Islet precursor cell (in vitro differentiated cells): ENCODE data around the gene AMIGO3.
"Not testable (repeated sequence)": the region's sequence is repeated elsewhere in the genome, so short reads cannot be mapped to it uniquely, and the experiment has no call there.

Experiments
- DNase-seq: peaks from one replicate; pipeline ENCODE4 v3.0.0-alpha.2; 2018

Gene AMIGO3

DNA sequence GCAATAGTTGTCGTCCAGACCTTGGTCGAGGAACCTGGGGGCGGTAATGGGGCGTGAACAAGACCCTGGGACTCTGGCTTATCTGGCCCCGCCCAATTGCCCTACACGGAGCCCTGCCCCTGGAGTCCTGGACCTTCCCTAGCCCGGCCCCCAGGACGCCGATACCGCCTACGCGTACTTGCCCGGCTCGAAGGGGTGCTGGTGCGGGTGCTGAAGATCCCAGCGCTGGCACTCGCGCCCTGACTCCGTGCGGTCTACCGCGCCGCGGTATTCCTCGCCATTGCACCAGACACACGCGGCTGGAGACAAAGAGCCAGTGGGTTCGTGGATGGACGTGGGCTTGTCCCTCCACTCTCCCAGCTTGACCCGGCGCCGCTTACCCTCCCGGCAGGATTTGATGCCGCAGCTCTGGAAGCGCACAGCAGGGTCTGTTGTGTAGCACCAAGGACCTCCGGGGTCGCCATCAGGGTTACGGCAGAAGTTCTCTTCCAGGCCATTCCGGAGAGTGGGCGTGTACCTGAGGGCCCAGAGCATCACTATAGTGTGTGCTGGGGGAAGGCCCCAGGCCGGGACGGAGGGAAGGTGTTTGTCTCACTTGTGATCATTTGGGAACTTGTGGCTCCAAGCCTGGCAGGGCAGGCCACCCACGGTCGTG is 32.6 kb downstream of the AMIGO3 start:
- peak; percentile 96 for DNase-seq

DNA sequence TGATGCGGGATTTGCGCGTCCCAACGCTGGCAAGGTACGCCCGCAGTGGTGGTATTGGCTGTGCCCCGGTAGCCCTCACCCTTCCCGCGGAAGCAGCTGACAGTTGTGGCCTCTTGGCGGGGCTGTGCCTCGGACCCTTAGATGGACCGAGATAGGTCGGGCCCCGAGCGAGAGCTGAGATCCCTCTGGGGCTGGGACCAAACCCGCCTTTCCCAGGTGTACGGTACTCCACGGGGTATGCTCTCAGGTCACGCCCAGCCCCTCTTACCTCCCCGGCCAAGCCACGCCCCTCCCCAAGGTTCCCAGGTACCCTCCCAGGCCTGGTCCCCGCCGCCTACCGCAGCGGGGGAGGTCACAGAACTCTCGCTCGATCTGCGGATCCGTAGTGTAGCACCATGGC is 33.1 kb downstream of the AMIGO3 start:
- peak; percentile 90 for DNase-seq

GRCh38 chr3:49685846-49686245 is 33.6 kb downstream of the AMIGO3 start:
- not testable (repeated sequence) for DNase-seq

DNA sequence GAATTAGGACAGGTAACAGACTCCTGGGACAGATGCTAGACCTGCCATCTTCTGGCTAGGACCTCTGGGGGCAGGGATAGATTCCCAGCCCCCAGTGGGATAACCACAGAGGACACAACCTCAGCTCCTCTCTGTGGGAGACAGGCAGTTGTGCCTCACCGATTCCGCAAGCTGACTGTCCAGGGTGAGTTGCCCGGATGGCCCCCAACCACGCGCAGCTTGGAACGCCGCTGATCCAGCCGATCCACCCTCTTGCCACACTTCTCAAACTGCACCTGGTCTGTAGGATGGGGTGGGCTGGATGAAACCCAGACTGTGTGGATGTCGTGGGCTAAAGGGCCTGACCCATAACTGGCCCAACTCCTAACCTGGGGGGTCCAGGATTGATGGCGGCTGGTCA is 34.4 kb downstream of the AMIGO3 start:
- not testable (repeated sequence) for DNase-seq

GRCh38 chr3:49684453-49684852 is 35.0 kb downstream of the AMIGO3 start:
- DNase-seq = not testable (repeated sequence)

GRCh38 chr3:49683162-49683561 is 36.3 kb downstream of the AMIGO3 start:
- DNase-seq = no peak

DNA sequence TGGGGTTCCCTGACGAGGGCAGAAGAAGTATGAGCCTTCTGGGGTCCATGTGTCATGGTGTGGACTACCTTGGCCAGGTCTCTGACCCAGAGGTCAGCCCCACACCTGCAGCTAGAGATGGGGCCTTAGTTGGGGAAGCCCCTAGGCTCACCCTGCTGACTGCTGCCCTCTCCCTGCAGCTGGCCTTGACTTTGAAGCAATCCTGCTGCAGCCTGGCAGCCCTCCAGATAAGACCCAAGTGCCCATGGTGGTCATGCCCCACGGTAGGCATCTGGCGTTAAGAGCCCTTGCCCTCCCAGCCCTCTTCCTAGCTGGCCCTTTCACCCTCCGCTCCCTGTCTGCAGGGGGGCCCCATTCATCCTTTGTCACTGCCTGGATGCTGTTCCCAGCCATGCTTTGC is 37.9 kb downstream of the AMIGO3 start:
- no peak for DNase-seq

- DNase-seq = no peak
Measured at GRCh38 chr3:49681232-49681522, 38.3 kb downstream of the AMIGO3 start.

GRCh38 chr3:49680493-49681231 is 38.8 kb downstream of the AMIGO3 start:
- DNase-seq = no peak

GRCh38 chr3:49675912-49676311 is 43.6 kb downstream of the AMIGO3 start:
- DNase-seq = no peak

GRCh38 chr3:49674497-49674983 is 44.9 kb downstream of the AMIGO3 start:
- DNase-seq = no peak

DNA sequence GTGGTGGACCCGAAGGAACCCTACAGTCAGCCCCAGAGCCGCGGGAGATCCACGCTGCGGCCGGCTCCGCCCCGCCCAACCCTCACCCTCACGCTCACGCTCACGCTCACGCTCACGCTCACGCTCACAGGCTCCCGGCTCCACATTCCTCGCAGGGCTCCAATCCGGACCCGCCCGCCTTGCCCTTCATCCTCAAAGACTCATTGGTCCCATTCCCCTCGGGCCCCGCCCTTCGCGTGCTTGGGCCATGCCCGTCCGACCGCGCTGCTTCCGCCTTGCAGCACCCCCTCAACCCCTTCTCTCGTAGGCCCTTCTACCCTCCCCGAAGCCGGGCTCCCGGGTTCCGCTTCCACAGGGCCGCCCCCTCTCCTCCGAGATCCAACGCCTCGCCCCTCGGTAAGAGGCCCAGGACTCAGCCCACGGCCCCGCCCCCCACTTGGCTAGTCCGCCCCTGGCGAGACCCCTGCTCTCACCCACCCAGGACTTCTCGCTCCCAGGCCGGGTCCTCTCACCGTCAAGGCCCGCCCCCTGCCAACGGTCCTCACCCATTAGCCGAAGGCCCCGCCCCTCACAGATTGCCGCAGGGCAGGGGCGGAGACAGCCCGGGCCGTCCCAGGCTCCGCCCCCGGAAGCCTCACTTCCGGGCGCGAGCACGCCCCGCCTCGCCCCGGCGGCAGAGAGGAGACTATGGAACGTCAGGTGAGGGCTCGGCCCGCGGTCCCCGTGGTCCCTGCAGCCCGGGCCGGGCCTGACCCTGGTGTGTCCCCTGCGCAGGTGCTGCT is 45.6 kb downstream of the AMIGO3 start, which contains the start of gene APEH:
Gene APEH (plus strand): TSS at position 637 of the 782 bp plus-strand sequence. CDS start 51 bp downstream, at position 688.
- peak; percentile 99 for DNase-seq

DNA sequence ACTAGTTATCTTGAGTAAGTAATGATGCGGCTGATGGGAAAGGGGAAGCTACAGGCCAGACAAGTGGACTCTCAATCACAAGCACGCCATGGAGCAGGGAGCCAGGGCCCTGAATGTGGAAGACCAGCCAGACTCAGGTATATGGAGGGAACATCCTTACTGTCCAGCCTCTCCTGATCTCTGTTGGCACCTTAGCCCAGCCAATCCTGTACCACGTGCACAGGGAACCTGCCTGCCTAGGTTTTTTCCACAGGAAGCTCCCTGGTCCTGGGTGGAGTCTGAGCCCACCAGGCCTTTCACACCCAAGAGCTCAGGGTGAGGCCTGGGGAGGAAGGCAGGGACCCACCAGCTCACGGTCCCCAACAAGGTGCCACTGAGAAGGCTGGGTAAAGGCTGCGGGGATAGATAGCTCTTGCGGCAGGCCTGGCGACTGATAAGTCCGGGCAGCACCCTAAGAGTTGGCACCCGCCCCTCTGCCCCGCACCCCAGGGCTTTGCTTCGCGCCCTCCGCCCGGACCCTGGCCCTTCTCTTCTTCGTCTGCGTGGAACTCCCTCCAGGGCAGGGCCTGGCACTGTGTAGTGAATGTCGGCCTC is 46.3 kb downstream of the AMIGO3 start:
- no peak for DNase-seq

- DNase-seq = peak; percentile 87
Measured at GRCh38 chr3:49671291-49672288, 47.9 kb downstream of the AMIGO3 start.

- no peak for DNase-seq
Measured at GRCh38 chr3:49670940-49671290, 48.6 kb downstream of the AMIGO3 start.

DNA sequence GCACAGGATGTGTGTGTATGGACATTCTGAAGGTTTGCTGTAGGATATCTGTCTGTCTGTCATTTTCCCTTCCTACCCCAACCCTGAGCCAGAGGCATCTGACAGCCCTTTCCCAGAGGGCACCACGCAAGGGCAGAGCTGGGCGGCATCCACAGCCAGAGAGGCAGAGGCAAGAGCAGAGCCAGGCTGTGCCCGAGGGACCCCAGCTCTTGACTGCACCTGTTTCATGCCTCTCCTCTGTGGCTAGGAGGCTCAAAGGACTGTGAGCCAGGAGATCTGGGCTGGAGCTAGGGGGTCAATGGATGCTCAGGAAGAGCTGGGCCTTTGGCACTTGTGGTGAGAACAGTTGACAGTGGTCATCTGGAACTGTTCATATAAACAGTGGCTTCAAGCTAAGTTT is 50.1 kb downstream of the AMIGO3 start:
- no peak for DNase-seq

DNA sequence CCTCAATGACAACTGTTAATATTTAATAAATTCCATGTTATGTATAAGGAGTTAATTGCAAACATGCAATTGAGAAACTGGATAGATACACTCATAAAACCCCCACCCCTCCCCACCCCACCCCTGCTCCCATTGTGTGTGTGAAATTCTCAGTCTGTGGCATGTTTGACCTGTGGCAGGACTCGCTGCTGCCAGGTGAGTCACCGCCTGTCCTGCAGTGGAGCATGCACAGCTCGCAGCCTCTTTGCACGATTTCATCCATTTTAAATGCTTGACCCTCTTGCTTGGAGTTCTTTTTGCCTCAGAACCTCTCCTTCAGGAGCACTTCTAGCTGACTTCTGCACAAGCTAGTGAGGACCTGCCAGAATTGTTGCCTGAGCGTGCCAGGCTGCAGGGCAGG is 50.6 kb downstream of the AMIGO3 start:
- peak; percentile 73 for DNase-seq

DNA sequence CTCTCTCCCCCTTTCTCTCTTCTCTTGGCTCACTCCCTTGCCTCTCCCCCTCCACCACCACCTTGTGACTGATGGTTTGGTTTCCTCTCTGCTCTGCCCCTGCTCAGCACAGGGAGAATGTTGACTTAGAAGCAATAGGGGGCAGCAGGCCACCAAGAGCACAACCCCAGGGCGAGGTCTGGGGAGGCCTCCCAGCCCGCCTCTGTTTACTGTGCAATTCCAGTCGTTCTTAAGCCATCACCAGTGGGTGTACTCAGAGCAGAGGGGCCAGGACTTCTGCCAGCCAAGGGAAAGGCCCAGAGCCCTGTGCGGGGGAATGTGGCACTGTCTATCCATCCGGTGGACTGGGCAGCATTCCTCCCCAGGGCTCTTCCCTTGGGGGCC is 51.1 kb downstream of the AMIGO3 start:
- peak; percentile 70 for DNase-seq

- no peak for DNase-seq
Measured at GRCh38 chr3:49667701-49668413, 51.6 kb downstream of the AMIGO3 start.
